ENCODE measurements around the gene MTRF1L. TPM values are rescaled to one million over a fixed set of nuclear protein-coding genes. Genes with fewer than 3 reads are reported as not detected.
A peak's percentile ranks its signal among the peaks of the same experiment; 100 is the strongest.

The MTRF1L gene
- total RNA-seq, 1 experiment from 2014 or later, result 19.1 TPM

DNA sequence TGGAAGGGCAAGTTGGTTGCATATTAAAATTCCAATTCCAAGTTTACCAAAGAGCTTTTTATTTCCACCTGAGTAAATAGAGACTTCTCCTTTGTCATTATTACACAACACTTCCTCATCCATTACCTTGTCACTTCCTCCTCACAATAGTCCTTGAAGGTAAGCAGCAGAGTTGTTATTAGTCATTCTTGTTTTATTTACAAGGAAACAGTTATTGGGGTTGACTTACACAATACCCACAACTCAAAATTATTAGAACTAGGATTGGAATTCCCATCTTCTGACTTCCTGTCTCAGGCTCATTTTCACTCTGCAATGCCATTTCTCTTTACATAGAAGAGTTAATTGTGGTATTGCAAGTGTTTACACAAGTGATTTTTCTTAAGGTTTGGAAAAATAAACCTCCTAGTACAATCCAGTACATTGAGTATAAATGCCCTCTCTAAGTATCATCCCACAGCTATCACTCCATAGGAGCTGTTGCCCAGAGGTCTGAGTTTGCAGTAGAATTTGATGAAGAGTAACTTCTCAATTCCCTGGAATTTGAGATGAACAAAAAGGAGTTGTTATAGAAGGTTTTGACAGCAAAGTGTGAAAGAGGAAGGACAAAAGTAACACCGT, 28.9 kb upstream of the MTRF1L start:
- H2AFZ ChIP-seq (ENCODE audit: low read length), result no peak overlapping the region
- no peaks in the 10 kb centered on the region for H3K27me3 ChIP-seq (ENCODE audit: low read length)
- peak overlapping the region; percentile 63 for H3K9ac ChIP-seq (ENCODE audit: low read length)
- no peaks in the 10 kb centered on the region for H3K79me2 ChIP-seq (ENCODE audit: low read length)
- peak overlapping the region; percentile 90 for H3K27ac ChIP-seq (ENCODE audit: low read length)
- H3F3A ChIP-seq (ENCODE audit: low read length, unreplicated experiment), result no peaks in the 10 kb centered on the region
- H3K36me3 ChIP-seq (ENCODE audit: low read depth, low read length), result no peaks in the 10 kb centered on the region
- H3K4me2 ChIP-seq (ENCODE audit: low read length), result peak overlapping the region; percentile 73
- H3K4me1 ChIP-seq (ENCODE audit: insufficient read depth, low read length), result peaks cover 24% of the 10 kb centered on the region
- ATAC-seq (peak; percentile 84), DNase-seq (peak; percentile 85)
- H4K20me1 ChIP-seq (ENCODE audit: low read length), result no peaks in the 10 kb centered on the region
- no peak overlapping the region; the same call in 1 of the 2 replicates for H3K4me3 ChIP-seq (ENCODE audit: low read length)
- no peaks in the 10 kb centered on the region for H3K9me3 ChIP-seq (ENCODE audit: low read length)
- intact Hi-C loops (cut with micrococcal nuclease), result loop anchor here (1.0 to 10.0 kb wide), 4 partner anchors 27 to 183 kb away; partner anchors contain the start of gene MTRF1L
- ChIA-PET POLR2A (ENCODE audit: unreplicated experiment) (no interaction called here), CTCF (interaction anchor here (0.6 to 0.7 kb wide), 3 partner anchors 13 to 281 kb away, joined by 3 to 4 read pairs (median 3); no protein-coding TSS in a partner anchor)
- no peaks in the 10 kb centered on the region for H3K9me2 ChIP-seq (replicated peaks; ENCODE audit: low read length)
- no peak for TF ChIP-seq EZH2 (IDR thresholded peaks at IDR 0.05; ENCODE audit: low read length, unreplicated experiment)
- TF ChIP-seq, protein P1, sequence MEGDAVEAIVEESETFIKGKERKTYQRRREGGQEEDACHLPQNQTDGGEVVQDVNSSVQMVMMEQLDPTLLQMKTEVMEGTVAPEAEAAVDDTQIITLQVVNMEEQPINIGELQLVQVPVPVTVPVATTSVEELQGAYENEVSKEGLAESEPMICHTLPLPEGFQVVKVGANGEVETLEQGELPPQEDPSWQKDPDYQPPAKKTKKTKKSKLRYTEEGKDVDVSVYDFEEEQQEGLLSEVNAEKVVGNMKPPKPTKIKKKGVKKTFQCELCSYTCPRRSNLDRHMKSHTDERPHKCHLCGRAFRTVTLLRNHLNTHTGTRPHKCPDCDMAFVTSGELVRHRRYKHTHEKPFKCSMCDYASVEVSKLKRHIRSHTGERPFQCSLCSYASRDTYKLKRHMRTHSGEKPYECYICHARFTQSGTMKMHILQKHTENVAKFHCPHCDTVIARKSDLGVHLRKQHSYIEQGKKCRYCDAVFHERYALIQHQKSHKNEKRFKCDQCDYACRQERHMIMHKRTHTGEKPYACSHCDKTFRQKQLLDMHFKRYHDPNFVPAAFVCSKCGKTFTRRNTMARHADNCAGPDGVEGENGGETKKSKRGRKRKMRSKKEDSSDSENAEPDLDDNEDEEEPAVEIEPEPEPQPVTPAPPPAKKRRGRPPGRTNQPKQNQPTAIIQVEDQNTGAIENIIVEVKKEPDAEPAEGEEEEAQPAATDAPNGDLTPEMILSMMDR (conservative IDR thresholded peaks at IDR 0.05; ENCODE audit: low read depth, low read length), result no peak
- TF ChIP-seq EZH2phosphoT487 (IDR thresholded peaks at IDR 0.05; ENCODE audit: borderline replicate concordance, low read length), result no peak
- BruUV-seq (replicated peaks), result no TSS peak

DNA sequence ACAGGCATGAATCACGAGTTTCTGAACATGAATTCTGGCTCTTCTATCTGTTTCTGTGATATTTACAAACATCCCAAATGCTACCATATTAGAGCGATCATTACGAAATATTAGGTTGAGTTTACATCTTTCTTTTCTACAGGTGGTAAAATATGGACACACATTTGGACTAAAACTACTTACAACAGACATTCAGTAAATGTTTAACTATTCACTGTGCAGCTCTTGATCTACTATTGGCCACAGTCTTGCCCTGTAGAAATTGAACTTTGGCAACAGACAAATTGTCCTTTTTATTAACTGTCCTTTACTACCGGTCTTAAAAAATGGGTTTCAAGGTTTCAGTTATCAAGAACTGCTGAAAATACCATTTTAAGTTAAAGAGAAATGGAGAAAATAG, 26.5 kb upstream of the MTRF1L start:
- ChIA-PET CTCF (no interaction called here), POLR2A (ENCODE audit: unreplicated experiment) (no interaction called here)

DNA sequence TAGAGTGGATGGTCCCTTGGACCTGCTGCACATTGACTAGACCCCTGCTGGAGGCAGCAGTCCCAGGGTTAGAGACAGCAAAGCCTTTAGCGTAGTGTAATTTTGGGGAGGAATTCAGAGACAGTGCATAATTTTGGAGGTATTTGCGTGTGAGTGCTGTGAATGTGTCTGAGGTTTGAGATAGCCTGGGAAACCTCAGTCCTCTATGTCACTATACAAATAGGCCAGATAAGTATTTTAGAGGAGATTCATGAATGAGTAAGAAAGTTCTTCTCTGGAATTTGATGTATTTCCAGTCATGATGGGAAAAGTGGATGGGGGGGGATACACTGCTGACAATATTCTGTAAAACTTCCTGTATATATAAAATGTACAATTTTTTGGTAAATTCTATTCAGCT, 25.8 kb upstream of the MTRF1L start:
- no TSS peak for BruUV-seq (replicated peaks)
- POLR2A ChIA-PET (ENCODE audit: unreplicated experiment), result no interaction called here
- ATAC-seq, result no peak

More for the DNA sequence above, 26.5 kb upstream of the MTRF1L start:
- no TSS peak for BruUV-seq (replicated peaks)
- Histone ChIP-seq H3K9me3 (ENCODE audit: low read length) (no peaks in the 10 kb centered on the region), H3K4me2 (ENCODE audit: low read length) (no peak overlapping the region), H3K27me3 (ENCODE audit: low read length) (no peaks in the 10 kb centered on the region), H3K79me2 (ENCODE audit: low read length) (no peaks in the 10 kb centered on the region), H4K20me1 (ENCODE audit: low read length) (no peaks in the 10 kb centered on the region), H3K27ac (ENCODE audit: low read length) (no peak overlapping the region), H3K4me1 (ENCODE audit: insufficient read depth, low read length) (peaks cover 26% of the 10 kb centered on the region), H3F3A (ENCODE audit: low read length, unreplicated experiment) (no peaks in the 10 kb centered on the region), H3K36me3 (ENCODE audit: low read depth, low read length) (no peaks in the 10 kb centered on the region), H3K9ac (ENCODE audit: low read length) (no peak overlapping the region), H3K4me3 (ENCODE audit: low read length) (no peak overlapping the region), H3K9me2 (replicated peaks; ENCODE audit: low read length) (no peaks in the 10 kb centered on the region), H2AFZ (ENCODE audit: low read length) (no peak overlapping the region)
- intact Hi-C loops (cut with micrococcal nuclease), result no loop called here
- no peak for ATAC-seq
- TF ChIP-seq, protein P1 (conservative IDR thresholded peaks at IDR 0.05; ENCODE audit: low read depth, low read length), result no peak
- TF ChIP-seq EZH2phosphoT487 (IDR thresholded peaks at IDR 0.05; ENCODE audit: borderline replicate concordance, low read length) (no peak), EZH2 (IDR thresholded peaks at IDR 0.05; ENCODE audit: low read length, unreplicated experiment) (no peak)
- DNase-seq, result no peak

More for the DNA sequence above, 25.8 kb upstream of the MTRF1L start:
- TF ChIP-seq EZH2phosphoT487 (IDR thresholded peaks at IDR 0.05; ENCODE audit: borderline replicate concordance, low read length), result no peak
- TF ChIP-seq, protein P1 (conservative IDR thresholded peaks at IDR 0.05; ENCODE audit: low read depth, low read length), result no peak
- TF ChIP-seq EZH2 (IDR thresholded peaks at IDR 0.05; ENCODE audit: low read length, unreplicated experiment), result no peak
- Histone ChIP-seq H3K4me1 (ENCODE audit: insufficient read depth, low read length) (peaks cover 26% of the 10 kb centered on the region), H3K9me3 (ENCODE audit: low read length) (no peaks in the 10 kb centered on the region), H3F3A (ENCODE audit: low read length, unreplicated experiment) (no peaks in the 10 kb centered on the region), H3K27ac (ENCODE audit: low read length) (peak overlapping the region; percentile 39), H3K9me2 (replicated peaks; ENCODE audit: low read length) (no peaks in the 10 kb centered on the region), H3K4me3 (ENCODE audit: low read length) (no peak overlapping the region), H3K36me3 (ENCODE audit: low read depth, low read length) (no peaks in the 10 kb centered on the region), H3K4me2 (ENCODE audit: low read length) (no peak overlapping the region), H3K27me3 (ENCODE audit: low read length) (no peaks in the 10 kb centered on the region), H3K79me2 (ENCODE audit: low read length) (no peaks in the 10 kb centered on the region), H4K20me1 (ENCODE audit: low read length) (no peaks in the 10 kb centered on the region), H3K9ac (ENCODE audit: low read length) (no peak overlapping the region), H2AFZ (ENCODE audit: low read length) (no peak overlapping the region)
- CTCF ChIA-PET, result no interaction called here
- no peak for DNase-seq
- intact Hi-C loops (cut with micrococcal nuclease), result no loop called here

Data from PC-3 (cell line).